Gastroesophageal sphincter (tissue), 3 donors: ENCODE data around the gene TMPO.

Experiments
- EP300 ChIP-seq: sonication (generic); formaldehyde crosslinking; IDR thresholded peaks from one replicate; pipeline ENCODE4 v1.6.1; 2017; ENCODE audit warnings: antibody characterized with exemption, mild to moderate bottlenecking
- POLR2A ChIP-seq, 2 donors: fragments of 450-650 bp; IDR thresholded peaks; one replicate each; pipeline ENCODE4 v1.6.1; 2017; ENCODE audit warnings: antibody characterized with exemption in 2 of 2, mild to moderate bottlenecking in 2 of 2, moderate library complexity in 1 of 2
- POLR2AphosphoS5 ChIP-seq: sonication (generic); formaldehyde crosslinking; IDR thresholded peaks from one replicate; pipeline ENCODE4 v1.6.1; 2017; ENCODE audit warnings: antibody characterized with exemption
- TF ChIP-seq, protein P1 (sequence below), 4 experiments: fragments of 200-600 bp in 2 of 4; fragments of 450-650 bp in 2 of 4; sonication (generic) in 1 of 4; IDR thresholded peaks; one replicate each; pipeline ENCODE4 v1.5.1; 2017 to 2019; ENCODE audit warnings: antibody characterized with exemption in 4 of 4, mild to moderate bottlenecking in 2 of 4, moderate library complexity in 2 of 4

DNA sequence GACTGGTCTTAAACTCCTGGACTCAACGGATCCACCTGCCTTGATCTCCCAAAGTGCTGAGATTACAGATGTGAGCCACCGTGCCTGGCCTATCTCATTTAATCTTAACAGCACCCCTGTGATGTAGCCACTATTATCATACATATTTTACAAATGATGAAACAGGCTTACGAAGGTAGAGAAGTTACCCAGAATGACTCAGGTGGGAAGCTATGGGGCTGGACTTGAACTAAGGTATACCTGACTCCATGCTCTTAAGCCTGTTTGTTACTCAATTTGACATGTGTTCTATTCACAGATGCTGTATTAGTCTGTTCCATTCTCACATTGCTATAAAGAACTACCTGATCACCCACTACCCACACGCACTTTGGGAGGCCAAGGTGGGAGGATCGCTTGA, 36.8 kb upstream of the TMPO start:
- TF ChIP-seq, protein P1, sequence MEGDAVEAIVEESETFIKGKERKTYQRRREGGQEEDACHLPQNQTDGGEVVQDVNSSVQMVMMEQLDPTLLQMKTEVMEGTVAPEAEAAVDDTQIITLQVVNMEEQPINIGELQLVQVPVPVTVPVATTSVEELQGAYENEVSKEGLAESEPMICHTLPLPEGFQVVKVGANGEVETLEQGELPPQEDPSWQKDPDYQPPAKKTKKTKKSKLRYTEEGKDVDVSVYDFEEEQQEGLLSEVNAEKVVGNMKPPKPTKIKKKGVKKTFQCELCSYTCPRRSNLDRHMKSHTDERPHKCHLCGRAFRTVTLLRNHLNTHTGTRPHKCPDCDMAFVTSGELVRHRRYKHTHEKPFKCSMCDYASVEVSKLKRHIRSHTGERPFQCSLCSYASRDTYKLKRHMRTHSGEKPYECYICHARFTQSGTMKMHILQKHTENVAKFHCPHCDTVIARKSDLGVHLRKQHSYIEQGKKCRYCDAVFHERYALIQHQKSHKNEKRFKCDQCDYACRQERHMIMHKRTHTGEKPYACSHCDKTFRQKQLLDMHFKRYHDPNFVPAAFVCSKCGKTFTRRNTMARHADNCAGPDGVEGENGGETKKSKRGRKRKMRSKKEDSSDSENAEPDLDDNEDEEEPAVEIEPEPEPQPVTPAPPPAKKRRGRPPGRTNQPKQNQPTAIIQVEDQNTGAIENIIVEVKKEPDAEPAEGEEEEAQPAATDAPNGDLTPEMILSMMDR (IDR thresholded peaks at IDR 0.05), result no peak
- TF ChIP-seq POLR2A (IDR thresholded peaks at IDR 0.05), result no peak
- TF ChIP-seq EP300, result no peak
- no peak for TF ChIP-seq POLR2AphosphoS5
